ENCODE data around the gene IQCN.

IQCN gene

GRCh38 chr19:18231775-18232174 lies 42.5 kb downstream of the IQCN start:
- no peak for DNase-seq (ENCODE audit: low read depth in 2 of 2)

DNA sequence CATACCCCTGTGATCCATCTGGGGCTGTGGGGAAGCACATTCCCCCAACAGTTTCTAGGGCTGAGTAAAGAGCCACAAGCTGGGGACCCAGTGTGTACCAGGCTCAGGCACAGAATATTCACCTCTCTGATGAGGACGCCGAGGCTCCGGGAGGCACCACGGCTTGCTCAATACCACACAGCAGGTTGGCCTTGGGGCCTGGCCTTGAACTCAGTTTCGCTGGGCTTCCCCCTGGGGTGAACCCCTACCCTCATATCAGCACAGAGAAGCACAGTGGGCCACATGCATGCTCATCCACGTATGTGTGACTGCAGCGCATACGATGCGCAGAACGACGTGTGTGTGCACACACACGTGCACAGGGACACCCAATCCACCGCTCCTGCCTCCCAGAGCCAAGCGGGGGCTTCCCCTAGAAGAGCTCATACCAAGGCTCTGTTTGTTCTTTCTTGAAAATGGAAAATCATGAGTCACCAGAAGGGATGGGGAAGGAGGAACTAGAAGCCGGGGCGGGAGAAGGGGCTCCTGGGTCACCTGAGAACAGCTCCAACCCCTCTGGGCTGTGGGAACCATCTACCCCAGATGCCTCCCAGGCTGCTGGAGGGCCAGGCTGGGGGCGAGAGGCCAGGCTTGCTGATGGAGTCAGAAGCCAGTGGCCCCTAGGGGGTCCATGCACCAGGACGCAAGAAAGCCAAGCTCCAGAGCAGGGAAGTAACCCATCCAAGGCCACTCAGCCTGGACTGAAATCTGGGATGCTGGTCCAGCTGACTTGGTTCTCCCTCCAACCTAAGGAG lies 43.1 kb downstream of the IQCN start:
- no peak for DNase-seq (ENCODE audit: low read depth in 2 of 2)

DNA sequence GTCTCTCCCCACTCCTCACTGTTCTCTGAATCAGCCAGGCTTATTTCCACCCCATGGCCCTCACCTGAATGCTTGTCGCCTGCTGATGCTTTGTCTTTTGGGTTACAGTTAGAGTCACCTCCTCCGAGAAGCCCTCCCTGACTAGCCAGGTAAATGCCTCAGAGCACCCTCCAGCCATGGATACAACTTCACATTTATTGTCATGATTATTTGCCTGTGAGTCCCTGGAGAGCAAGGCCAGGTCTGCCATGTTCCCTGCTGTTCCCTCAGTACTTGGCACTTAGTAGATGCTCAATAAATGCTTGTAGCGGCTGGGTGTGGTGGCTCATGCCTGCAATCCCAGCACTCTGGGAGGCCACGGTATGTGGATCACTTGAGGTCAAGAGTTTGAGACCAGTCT lies 44.3 kb downstream of the IQCN start:
- DNase-seq (ENCODE audit: low read depth in 2 of 2), result no peak

DNA sequence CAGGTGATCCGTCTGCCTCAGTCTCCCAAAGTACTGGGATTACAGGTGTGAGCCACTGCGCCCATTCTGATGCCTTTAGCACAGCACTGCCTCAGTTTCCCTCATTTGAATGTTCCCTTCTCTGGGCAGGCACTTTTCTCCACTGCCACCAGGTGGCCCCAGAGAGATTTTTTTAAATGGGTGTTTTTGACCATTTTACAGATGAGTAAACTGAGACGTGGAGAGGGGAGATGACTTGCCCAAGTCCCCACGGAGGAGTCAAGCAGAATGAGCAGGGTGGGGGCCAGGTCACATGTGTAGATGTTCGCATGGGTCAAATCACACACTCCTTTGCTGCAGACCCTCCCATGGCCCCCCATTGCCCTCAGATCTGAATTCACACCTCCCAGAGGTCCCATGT lies 44.8 kb downstream of the IQCN start:
- no peak for DNase-seq (ENCODE audit: low read depth in 2 of 2)

- no peak for DNase-seq (ENCODE audit: low read depth in 2 of 2)
Measured at GRCh38 chr19:18227781-18228271, 46.4 kb downstream of the IQCN start.

GRCh38 chr19:18226956-18227780 lies 47.1 kb downstream of the IQCN start:
- DNase-seq (ENCODE audit: low read depth in 2 of 2), result no peak

- DNase-seq (ENCODE audit: low read depth in 2 of 2), result no peak
Measured at GRCh38 chr19:18225702-18226468, 48.4 kb downstream of the IQCN start, which contains the start of gene PDE4C. Gene PDE4C (minus strand): TSS chr19:18226438. CDS start chr19:18226415, 23 bp downstream.

GRCh38 chr19:18225355-18225701 lies 48.9 kb downstream of the IQCN start:
- DNase-seq (ENCODE audit: low read depth in 2 of 2), result no peak

DNA sequence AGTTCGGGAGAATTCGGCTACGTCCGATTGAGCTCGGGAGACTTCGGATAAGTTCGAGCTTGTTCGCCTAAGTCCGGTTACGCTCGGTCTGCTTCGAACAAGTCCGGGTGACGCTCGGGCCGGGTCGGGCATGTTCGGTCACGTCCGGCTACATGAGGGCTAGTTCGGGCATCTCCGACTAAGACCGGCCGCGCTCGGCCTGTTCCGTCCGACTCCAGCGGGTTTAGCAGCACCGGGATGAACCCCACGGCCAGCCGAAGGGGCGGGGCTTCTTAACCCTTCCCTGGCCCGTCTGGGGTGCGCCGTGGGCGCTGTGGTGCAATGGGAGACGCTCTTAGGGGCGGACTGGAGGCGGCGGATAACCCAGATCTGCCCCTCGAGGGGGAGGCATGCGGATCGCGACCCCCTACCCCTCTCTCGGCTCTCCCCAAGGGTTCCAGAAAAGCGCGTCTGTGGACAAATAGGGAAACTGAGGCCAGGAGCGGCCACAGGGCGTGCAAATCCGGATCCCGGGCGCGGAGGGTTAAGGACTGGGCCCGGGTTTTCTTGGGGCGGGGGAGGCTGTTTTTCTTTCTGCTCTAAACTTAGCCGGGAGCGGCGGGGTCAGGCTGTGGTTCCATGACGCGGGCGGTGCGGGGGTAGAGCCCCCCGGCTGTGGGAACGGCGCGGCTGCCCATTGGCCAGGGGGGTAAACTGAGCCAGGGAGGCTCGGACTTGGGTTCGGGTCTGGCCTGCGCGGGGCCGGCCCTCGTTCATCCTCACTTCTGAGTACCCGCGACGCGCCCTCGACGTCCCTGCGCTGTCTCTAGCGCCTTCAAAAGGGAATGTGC lies 49.5 kb downstream of the IQCN start:
- peak; percentile 49 to 61 for DNase-seq (ENCODE audit: low read depth in 2 of 2)

- DNase-seq (ENCODE audit: low read depth in 2 of 2), result no peak
Measured at GRCh38 chr19:18223860-18224524, 50.3 kb downstream of the IQCN start.

- DNase-seq (ENCODE audit: low read depth in 2 of 2), result no peak
Measured at GRCh38 chr19:18221815-18222725, 52.2 kb downstream of the IQCN start.

DNA sequence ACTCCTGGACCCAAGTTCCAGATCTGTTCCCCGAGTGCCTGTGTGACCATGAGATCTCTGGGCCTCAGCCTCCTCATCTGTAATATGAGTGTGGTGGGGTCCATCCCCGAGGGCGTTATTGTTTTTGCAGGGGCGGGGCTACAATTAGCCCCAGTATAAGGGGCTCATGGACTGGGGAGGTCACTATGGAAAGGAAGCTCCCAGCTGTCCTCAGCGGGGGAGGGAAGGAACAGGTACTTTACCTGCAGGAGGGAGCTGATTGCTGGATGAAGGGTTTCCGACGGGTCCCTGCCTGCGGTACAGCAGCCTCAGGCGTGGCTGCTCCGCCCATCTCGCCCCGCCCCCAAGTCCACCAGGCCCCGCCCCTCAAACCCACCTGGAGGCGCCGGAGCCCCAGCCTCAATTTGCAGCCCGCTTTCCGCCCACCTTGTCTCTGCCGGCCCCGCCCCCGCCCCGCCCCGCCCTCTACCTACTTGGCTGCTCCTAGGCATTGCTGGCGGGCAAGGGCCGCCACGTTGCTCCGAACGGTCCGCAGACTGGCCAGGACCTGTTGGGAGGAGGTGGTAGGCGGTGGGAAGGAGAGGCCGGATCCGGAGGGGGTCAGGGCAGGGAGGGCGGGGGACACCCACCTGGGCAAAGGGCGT lies 53.5 kb downstream of the IQCN start:
- no peak for DNase-seq (ENCODE audit: low read depth in 2 of 2)

- no peak for DNase-seq (ENCODE audit: low read depth in 2 of 2)
Measured at GRCh38 chr19:18219911-18220631, 54.2 kb downstream of the IQCN start.

DNA sequence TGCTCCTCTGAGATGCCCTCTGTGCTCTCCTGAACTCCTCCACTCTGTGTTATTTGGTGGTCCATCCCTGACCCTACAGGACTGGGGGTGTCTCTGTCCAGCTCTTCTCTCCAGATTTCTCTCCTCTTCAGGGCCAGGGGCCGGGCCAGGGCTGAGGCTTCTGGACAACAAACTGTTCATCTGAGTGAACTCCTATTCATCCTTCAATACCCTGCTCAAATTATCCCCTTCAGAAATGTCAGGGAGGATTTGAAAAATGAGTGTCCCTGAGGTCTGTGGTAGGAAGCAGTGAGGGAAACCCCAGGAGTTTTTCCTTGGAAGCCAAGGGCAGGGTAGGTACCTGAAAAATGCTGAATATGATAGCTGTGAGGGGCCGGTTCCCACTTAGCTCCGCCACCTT lies 55.7 kb downstream of the IQCN start:
- no peak for DNase-seq (ENCODE audit: low read depth in 2 of 2)

- no peak for DNase-seq (ENCODE audit: low read depth in 2 of 2)
Measured at GRCh38 chr19:18218159-18218558, 56.1 kb downstream of the IQCN start.

- DNase-seq (ENCODE audit: low read depth in 2 of 2), result no peak
Measured at GRCh38 chr19:18216789-18217188, 57.5 kb downstream of the IQCN start.

DNA sequence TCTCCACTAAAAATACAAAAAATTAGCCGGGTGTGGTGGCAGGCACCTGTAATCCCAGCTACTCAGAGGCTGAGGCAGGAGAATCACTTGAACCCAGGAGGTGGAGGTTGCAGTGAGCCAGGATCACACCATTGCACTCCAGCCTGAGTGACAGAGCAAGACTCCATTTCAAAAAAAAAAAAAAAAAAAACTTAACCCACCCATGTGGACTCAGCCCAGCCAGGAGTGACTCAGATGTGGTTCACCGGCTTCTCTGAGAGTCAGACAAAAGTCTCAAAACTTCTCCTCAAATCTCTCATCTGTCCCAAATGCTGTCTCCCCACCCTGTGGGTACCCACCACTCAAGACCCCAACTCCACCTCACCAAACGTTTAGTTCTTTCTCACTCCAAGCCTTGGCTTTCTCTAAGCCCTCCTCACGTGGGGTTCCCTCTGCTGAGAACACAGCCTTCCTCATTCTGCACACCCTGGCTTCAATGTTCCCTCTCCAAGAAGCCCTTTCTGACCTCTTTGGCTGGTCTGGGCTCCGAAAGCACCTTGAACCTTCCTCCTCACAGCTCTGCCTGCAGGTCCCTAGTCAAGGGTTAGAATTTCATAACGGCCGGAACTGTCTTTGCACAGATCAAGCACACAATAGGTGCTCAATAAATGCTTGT lies 59.3 kb downstream of the IQCN start:
- DNase-seq (ENCODE audit: low read depth in 2 of 2), result no peak

DNA sequence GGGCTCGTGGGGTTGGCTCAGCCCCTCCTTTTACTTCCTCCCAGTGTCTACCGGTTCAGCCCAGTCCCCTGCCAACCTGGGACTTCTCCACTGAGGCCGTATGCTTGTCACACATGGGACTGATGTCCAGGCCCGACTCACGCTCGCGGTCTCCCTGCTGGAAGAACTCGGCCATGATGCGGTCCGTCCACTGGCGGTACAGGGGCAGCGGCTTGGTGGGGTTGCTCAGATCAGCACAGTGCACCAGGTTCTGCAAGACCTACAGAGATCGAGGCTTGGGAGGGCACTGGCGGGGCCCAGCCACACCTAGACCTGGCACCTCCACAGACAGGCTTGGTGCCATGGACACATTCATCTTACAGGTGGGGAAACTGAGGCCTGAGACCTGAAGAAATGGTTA lies 62.6 kb downstream of the IQCN start:
- no peak for DNase-seq (ENCODE audit: low read depth in 2 of 2)
